ENCODE data around the gene MRTFB. TPM values are rescaled to one million over a fixed set of nuclear protein-coding genes. Genes with fewer than 3 reads are reported as not detected.

The MRTFB gene
- total RNA-seq, 1 donor from 2014 or later: 115 TPM

DNA sequence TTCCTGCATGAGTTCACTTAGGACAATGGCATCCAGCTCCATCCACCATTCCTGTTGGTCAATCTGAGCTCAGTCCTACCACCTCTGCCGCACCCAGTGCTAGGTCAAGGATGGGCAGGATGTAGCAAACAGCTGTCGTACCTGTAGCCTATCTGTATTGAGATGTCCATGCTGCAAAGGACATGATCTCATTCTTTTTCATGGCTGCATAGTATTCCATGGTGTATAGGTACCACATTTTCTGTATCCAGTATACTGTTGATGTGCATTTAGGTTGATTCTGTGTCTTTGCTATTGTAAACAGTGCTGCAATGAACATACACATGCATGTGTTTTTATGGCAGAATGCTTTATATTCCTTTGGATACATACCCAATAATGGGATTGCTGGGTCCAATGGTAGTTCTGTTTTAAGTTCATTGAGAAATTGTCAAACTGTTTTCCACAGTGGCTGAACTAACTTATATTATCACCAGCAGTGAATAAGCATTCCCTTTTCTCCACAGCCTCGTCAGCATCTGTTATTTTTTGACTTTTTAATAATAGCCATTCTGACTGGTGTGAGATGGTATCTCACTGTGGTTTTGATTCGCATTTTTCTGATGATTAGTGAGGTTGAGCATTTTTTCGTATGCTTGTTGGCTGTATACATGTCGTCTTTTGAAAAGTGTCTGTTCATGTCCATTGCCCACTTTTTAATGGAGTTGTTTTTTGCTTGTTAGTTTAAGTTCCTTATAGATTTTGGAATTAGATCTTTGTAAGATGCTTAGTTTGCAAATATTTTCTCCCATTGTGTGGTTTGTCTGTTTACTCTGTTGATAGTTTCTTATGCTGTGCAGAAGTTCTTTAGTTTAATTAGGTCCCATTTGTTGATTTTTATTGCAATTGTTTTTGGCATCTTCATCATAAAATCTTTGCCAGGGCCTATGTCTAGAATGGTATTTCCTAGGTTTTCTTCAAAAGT, 7.2 kb upstream of the MRTFB start:
- no peak for DNase-seq (ENCODE audit: low spot score)

DNA sequence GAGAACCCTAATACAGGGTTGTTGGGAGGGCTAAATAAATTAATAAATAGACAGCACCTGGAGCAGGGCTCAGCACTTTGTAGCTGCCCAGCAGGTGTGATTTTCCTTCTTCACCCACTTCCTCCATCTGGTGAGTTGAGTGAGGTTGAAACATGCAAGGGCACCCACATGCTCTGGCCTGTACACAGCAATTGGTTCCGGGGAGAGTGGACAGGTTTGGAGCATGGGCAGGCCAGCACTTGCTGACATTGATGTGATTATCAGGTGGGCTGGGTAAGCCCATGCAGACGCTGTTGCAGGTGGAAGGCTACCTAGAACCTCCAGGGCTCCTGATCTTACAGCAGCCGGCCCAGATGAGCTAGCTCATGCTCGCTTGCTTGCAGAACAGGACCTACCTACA, 1.3 kb upstream of the MRTFB start:
- DNase-seq (ENCODE audit: low spot score): peak; percentile 82

DNA sequence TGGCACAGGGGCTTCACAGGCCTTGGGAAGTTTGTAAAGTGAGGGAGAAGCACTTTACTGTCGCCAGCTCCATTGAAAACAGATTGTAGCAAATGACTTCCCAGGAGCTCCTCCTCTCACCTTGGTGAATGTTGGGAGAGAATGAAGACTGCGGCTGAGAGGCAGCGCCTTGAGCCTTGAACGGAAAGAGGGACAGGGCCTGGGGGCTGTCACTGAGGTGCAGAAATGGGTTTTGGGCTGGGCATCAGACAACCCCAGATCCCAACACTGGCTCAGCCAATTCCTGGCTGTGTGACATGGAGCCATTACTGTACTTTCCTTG, 603 bp upstream of the MRTFB start:
- no peak for DNase-seq (ENCODE audit: low spot score)

DNA sequence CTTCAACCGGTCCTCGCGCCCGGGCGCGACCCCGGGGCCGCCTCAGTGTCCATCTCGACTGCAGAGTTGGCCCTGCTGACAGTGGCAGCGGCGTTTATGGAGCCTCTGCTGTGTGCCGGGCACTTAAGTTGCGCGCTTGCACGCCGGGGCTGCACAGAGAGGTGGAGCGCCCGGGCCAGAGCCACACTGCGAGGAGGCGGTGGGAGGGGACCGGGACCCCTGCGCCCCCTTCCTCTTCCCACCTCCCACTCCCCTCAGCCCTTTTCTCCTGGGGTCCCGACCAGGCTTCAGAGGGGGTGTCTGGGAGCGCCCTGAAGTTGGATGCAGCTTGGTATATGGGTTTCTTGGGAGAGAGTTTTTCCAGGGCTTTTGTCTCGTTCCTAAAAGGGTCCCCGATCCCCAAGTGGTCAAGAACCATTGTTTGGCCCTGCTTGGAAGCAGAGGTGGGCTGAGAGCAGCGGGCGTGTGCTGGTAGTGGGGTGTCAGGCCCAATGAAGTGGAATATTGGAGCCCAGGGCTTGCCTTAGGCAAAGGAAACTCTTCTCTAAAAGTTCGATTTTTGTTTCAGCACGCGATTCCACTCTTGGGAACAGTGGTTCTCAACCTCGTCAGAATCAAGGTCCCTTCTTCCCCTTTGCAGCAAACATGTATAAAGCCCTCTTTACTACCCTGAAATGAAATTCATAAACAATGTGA, 605 bp downstream of the MRTFB start:
- no peak for DNase-seq (ENCODE audit: low spot score)

GRCh38 chr16:14072360-14072759, 1.2 kb downstream of the MRTFB start:
- DNase-seq (ENCODE audit: low spot score): no peak

GRCh38 chr16:14074544-14074943, 3.4 kb downstream of the MRTFB start:
- no peak for DNase-seq (ENCODE audit: low spot score)

DNA sequence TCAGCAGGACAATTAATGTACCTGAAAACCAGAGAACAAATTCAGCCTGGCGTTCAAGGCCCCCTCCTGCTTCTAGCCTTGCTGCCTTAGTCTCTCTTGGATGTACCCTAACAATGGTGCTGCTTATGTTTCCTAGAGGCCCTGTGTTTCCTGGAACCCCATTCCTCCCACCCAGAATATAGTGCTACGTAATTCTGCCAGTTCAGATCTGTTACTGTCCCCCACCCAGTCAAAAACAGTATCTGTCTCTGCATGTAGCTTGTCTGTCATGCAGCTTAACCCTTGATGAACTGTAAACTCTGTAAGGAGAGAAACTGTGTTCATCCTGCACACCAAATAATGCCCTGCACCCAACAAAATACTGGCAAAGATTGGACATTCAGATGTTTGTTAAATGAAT, 6.8 kb downstream of the MRTFB start:
- no peak for DNase-seq (ENCODE audit: low spot score)

- DNase-seq (ENCODE audit: low spot score): no peak
Measured at GRCh38 chr16:14086477-14086876, 15.4 kb downstream of the MRTFB start.

GRCh38 chr16:14087181-14087580, 16.1 kb downstream of the MRTFB start:
- DNase-seq (ENCODE audit: low spot score): no peak

GRCh38 chr16:14087590-14088154, 16.6 kb downstream of the MRTFB start:
- DNase-seq (ENCODE audit: low spot score): no peak

GRCh38 chr16:14088155-14088753, 17.1 kb downstream of the MRTFB start:
- no peak for DNase-seq (ENCODE audit: low spot score)

DNA sequence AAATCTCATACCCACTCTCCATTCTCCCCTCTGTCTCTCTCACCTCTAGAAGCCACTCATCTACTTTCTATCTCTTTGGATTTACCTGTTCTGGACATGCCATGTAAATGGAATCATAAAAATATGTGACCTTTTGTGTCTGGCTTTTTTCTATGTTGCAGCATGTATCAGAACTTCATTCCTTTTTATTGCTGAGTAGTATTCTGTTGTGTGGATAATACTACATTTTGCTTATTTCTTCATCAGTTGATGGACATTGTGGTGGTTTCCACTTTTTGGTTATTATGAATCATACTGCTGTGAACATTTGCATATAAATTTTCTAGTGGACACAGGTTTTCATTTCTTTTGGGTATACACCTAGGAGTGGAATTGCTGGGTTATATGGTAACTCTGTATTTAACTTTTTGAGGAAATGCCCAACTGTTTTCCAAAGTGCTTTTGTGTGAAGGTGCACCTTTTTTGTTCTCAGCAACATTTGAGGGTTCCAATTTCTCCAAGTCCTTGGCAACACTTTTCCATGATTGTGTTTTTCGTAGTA, 18.2 kb downstream of the MRTFB start:
- no peak for DNase-seq (ENCODE audit: low spot score)

GRCh38 chr16:14092561-14092960, 21.4 kb downstream of the MRTFB start:
- DNase-seq (ENCODE audit: low spot score): no peak

DNA sequence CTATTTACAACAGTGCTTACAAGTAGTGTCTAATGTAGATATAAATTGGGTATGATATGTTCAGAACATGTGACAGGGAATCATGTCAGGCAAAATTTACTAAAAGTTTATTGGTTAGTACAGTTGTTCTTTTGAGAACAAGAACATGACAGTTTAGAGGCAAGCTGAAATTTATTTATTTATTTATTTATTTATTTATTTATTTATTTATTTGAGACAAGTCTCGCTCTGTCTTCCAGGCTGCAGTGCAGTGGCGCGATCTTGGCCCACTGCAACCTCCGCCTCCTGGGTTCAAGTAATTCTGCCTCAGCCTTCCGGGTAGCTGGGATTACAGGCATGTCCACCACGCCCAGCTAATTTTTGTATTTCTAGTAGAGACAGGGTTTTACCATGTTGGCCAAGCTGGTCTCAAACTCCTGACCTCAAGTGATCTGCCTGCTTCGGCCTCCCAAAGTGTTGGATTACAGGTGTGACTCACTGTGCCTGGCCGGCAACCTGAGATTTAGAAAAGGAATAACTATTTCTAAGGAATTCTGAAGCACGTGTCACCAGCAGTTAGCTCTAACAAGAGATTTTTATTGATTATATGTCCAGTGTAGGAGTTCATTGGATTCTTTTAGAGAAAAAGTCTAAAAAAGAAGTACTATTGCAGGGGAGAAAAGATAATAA, 24.9 kb downstream of the MRTFB start:
- DNase-seq (ENCODE audit: low spot score): no peak

DNA sequence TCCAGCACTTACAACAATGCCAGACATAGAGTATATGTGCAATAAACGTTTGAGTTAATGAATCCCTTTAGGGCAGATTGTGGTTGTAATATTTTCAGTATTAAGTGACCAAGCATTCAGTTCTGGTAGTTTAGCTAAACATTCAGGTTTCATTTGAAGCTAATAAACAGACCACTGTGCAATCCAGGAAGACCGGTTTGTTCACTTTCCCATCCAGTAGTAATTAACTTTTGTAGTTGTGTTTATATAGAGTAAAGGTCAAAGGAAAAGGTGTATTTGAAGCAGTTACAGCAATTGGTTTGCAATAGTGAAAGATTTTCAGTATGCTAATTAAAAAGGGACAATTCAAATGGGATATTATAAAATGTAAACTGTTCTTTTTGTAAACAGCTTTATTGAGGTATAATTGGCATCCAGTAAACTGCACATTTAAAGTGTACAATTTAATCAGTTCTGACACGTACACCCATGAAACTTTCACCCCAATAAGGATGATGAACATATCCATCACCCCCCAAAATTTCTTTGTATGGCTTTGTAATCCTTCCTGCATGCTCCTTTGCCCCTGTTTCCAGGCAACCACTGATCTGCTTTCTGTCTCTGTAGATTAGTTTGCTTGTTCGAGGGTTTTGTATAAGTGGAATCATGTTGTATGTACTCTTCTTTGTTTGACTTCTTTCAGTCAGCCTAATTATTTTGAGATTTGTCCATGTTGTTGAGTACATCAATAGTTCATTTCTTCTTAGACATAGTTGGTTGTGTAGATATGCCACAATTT, 26.3 kb downstream of the MRTFB start:
- DNase-seq (ENCODE audit: low spot score): peak; percentile 54

GRCh38 chr16:14098081-14098480, 27.0 kb downstream of the MRTFB start:
- no peak for DNase-seq (ENCODE audit: low spot score)

DNA sequence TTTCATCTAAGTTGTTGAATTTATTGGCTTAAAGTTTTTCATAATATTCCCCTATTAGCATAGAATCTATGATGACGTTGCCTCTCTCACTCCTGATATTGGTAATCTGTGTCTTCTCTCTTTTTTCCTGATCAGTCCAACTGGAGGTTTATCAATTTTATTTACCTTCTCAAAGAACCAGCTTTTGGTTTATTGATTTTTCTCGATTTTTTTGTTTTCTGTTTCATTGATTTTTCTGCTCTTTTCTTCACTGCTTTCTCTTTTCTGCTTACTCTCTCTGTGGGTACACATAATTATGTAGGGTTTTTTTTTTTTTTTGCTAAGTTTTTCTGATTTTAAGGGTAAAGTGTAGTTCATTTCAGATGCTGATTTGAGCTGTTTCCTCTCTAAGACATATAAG, 29.7 kb downstream of the MRTFB start:
- no peak for DNase-seq (ENCODE audit: low spot score)

GRCh38 chr16:14101415-14101814, 30.3 kb downstream of the MRTFB start:
- DNase-seq (ENCODE audit: low spot score): no peak

GRCh38 chr16:14102925-14103720, 32.0 kb downstream of the MRTFB start:
- DNase-seq (ENCODE audit: low spot score): no peak

GRCh38 chr16:14104066-14104465, 32.9 kb downstream of the MRTFB start:
- no peak for DNase-seq (ENCODE audit: low spot score)
